HepG2 (cell line): ENCODE results near the gene TIMP3. TPM values are rescaled to one million over a fixed set of nuclear protein-coding genes. Genes with fewer than 3 reads are reported as not detected.
A peak's percentile ranks its signal among the peaks of the same experiment; 100 is the strongest.

ENCODE experiments used
- AHR ChIP-seq: IDR thresholded peaks from 2 replicates; pipeline ENCODE4 v1.6.1; 2018; ENCODE audit warnings: missing genetic modification reagents, missing compliant biosample characterization
- ARNT ChIP-seq: fragments of 450-650 bp; IDR thresholded peaks from 2 replicates; pipeline ENCODE4 v1.6.1; 2017
- CHCHD3 ChIP-seq: sonication (generic); formaldehyde crosslinking; IDR thresholded peaks from 2 replicates; pipeline ENCODE4 v1.8.0; 2022; ENCODE audit warnings: mild to moderate bottlenecking, missing genetic modification reagents, moderate library complexity
- CREM ChIP-seq, 2 experiments: sonication (generic) in 1 of 2; formaldehyde crosslinking in 1 of 2; IDR thresholded peaks; 2 replicates each; pipeline versions ENCODE4 v1.4.0 to v1.6.1; 2016 to 2020; ENCODE audit warnings: antibody characterized with exemption in 1 of 2, mild to moderate bottlenecking in 1 of 2, missing genetic modification reagents in 1 of 2
- ETV5 ChIP-seq: IDR thresholded peaks from 2 replicates; pipeline ENCODE4 v1.6.1; 2018; ENCODE audit warnings: missing biosample characterization, missing genetic modification reagents, inconsistent platforms, borderline replicate concordance
- HCFC1 ChIP-seq: fragments of 150-350 bp; IDR thresholded peaks from 2 replicates; pipeline ENCODE4 v1.6.1; 2014; ENCODE audit warnings: low read depth, low read length
- HES4 ChIP-seq: sonication (generic); formaldehyde crosslinking; IDR thresholded peaks from 2 replicates; pipeline ENCODE4 v1.9.0; 2021; ENCODE audit warnings: mild to moderate bottlenecking, missing genetic modification reagents, borderline replicate concordance
- MBD4 ChIP-seq: IDR thresholded peaks from 2 replicates; pipeline ENCODE4 v1.6.1; 2012; ENCODE audit warnings: low read length, inconsistent platforms, borderline replicate concordance
- MIER3 ChIP-seq: IDR thresholded peaks from 2 replicates; pipeline ENCODE4 v1.6.1; 2016; ENCODE audit warnings: missing compliant biosample characterization, borderline replicate concordance
- NCOA1 ChIP-seq: sonication (generic); formaldehyde crosslinking; IDR thresholded peaks from 2 replicates; pipeline ENCODE4 v1.9.0; 2021; ENCODE audit warnings: missing genetic modification reagents
- NCOA2 ChIP-seq: sonication (generic); formaldehyde crosslinking; IDR thresholded peaks from 2 replicates; pipeline ENCODE4 v1.8.0; 2022; ENCODE audit warnings: inconsistent platforms
- NFRKB ChIP-seq: fragments of 450-650 bp; IDR thresholded peaks from 2 replicates; pipeline ENCODE4 v1.6.1; 2017
- PAX8 ChIP-seq: sonication (generic); formaldehyde crosslinking; IDR thresholded peaks from 2 replicates; pipeline ENCODE4 v1.8.0; 2022; ENCODE audit warnings: mild to moderate bottlenecking, missing genetic modification reagents, borderline replicate concordance
- SMC3 ChIP-seq: IDR thresholded peaks from 2 replicates; pipeline ENCODE4 v1.6.1; 2011; ENCODE audit warnings: low read length, improper control_type of control experiment
- ZFP36 ChIP-seq: fragments of 150-350 bp; IDR thresholded peaks from 2 replicates; pipeline ENCODE4 v1.6.1; 2018; ENCODE audit warnings: borderline replicate concordance, low read length, low read depth; ENCODE audit not compliant: partially characterized antibody
- ZFY ChIP-seq: sonication (generic); formaldehyde crosslinking; IDR thresholded peaks from 2 replicates; pipeline ENCODE4 v1.4.0; 2020; ENCODE audit warnings: missing genetic modification reagents
- ZNF142 ChIP-seq: sonication (generic); formaldehyde crosslinking; IDR thresholded peaks from 2 replicates; pipeline ENCODE4 v1.4.0; 2020; ENCODE audit warnings: missing genetic modification reagents
- ZNF143 ChIP-seq: sonication (generic); formaldehyde crosslinking; IDR thresholded peaks from 2 replicates; pipeline ENCODE4 v1.4.0; 2020; ENCODE audit warnings: missing genetic modification reagents
- ZNF615 ChIP-seq: sonication (generic); formaldehyde crosslinking; IDR thresholded peaks from 2 replicates; pipeline ENCODE4 v1.5.0; 2020; ENCODE audit warnings: mild to moderate bottlenecking, missing genetic modification reagents, borderline replicate concordance
- ZNF629 ChIP-seq: sonication (generic); formaldehyde crosslinking; conservative IDR thresholded peaks from 2 replicates; pipeline ENCODE4 v1.5.0; 2020; ENCODE audit warnings: missing genetic modification reagents
- ZNF790 ChIP-seq: sonication (generic); formaldehyde crosslinking; IDR thresholded peaks from 2 replicates; pipeline ENCODE4 v1.8.0; 2022; ENCODE audit warnings: missing genetic modification reagents, mild to moderate bottlenecking, borderline replicate concordance
- ZNF850 ChIP-seq: sonication (generic); formaldehyde crosslinking; conservative IDR thresholded peaks from 2 replicates; pipeline ENCODE4 v1.9.0; 2021; ENCODE audit warnings: mild to moderate bottlenecking, missing genetic modification reagents
- ZNF878 ChIP-seq: sonication (generic); formaldehyde crosslinking; IDR thresholded peaks from 2 replicates; pipeline ENCODE4 v1.8.1; 2023; ENCODE audit warnings: mild to moderate bottlenecking, missing genetic modification reagents, moderate library complexity
- polyA plus RNA-seq, 8 experiments: library from polyadenylated mRNA; depleted of rRNA in 3 of 8; stranded (reverse) in 7 of 8; unstranded in 1 of 8; fragments of >200 nt; fragmentation: Illumina TruSeq in 4 of 8; extraction: Trizol in 4 of 8; gene quantifications; 2 replicates each; pipeline versions ENCODE4 v1.2.1 to v1.2.3, GENCODE V29; 2011 to 2016; ENCODE audit warnings: low read depth in 4 of 8, missing spikeins in 1 of 8, mixed read lengths in 1 of 8; ENCODE audit not compliant: insufficient read depth in 1 of 8
- total RNA-seq, 5 experiments: library from RNA; depleted of rRNA; stranded (reverse); fragments of >200 nt; fragmentation: Illumina TruSeq; extraction: Trizol; gene quantifications; 2 replicates each; pipeline ENCODE4 v1.2.3, GENCODE V29; 2016; ENCODE audit warnings: low read depth in 1 of 5
- TF ChIP-seq, protein P1 (sequence below): sonication (generic); formaldehyde crosslinking; IDR thresholded peaks from 2 replicates; pipeline ENCODE4 v1.4.0; 2020; ENCODE audit warnings: missing genetic modification reagents, borderline replicate concordance

Gene TIMP3
- total and polyA plus RNA-seq, 2 of the 13 experiments (the other 11 are each of a cell fraction or from before 2014, with no cell fraction given): 57.3 to 86.6 TPM

GRCh38 chr22:32904044-32904443 is 102.5 kb downstream of the TIMP3 start (continued):
- TF ChIP-seq CREM (IDR thresholded peaks at IDR 0.05) (peak; percentile 20; the same call in 1 of the 2 replicates), CREM (CRISPR knock-in tag; IDR thresholded peaks at IDR 0.05) (no peak), NCOA1 (no peak), CHCHD3 (CRISPR knock-in tag) (no peak), ZNF850 (CRISPR knock-in tag) (no peak), ZNF790 (no peak), NCOA2 (no peak), ETV5 (CRISPR knock-in tag) (no peak), ZNF629 (CRISPR knock-in tag) (no peak), MIER3 (CRISPR knock-in tag) (no peak), NFRKB (no peak), ZNF142 (CRISPR knock-in tag) (no peak), ARNT (no peak), ZNF143 (CRISPR knock-in tag) (peak; percentile 89), ZFP36 (no peak), HES4 (CRISPR knock-in tag) (no peak), MBD4 (no peak), ZNF615 (no peak), SMC3 (no peak), AHR (CRISPR knock-in tag) (no peak), ZFY (CRISPR knock-in tag) (peak; percentile 34; the same call in 1 of the 2 replicates), PAX8 (CRISPR knock-in tag) (no peak), HCFC1 (peak; percentile 74), ZNF878 (no peak)
- TF ChIP-seq, protein P1, sequence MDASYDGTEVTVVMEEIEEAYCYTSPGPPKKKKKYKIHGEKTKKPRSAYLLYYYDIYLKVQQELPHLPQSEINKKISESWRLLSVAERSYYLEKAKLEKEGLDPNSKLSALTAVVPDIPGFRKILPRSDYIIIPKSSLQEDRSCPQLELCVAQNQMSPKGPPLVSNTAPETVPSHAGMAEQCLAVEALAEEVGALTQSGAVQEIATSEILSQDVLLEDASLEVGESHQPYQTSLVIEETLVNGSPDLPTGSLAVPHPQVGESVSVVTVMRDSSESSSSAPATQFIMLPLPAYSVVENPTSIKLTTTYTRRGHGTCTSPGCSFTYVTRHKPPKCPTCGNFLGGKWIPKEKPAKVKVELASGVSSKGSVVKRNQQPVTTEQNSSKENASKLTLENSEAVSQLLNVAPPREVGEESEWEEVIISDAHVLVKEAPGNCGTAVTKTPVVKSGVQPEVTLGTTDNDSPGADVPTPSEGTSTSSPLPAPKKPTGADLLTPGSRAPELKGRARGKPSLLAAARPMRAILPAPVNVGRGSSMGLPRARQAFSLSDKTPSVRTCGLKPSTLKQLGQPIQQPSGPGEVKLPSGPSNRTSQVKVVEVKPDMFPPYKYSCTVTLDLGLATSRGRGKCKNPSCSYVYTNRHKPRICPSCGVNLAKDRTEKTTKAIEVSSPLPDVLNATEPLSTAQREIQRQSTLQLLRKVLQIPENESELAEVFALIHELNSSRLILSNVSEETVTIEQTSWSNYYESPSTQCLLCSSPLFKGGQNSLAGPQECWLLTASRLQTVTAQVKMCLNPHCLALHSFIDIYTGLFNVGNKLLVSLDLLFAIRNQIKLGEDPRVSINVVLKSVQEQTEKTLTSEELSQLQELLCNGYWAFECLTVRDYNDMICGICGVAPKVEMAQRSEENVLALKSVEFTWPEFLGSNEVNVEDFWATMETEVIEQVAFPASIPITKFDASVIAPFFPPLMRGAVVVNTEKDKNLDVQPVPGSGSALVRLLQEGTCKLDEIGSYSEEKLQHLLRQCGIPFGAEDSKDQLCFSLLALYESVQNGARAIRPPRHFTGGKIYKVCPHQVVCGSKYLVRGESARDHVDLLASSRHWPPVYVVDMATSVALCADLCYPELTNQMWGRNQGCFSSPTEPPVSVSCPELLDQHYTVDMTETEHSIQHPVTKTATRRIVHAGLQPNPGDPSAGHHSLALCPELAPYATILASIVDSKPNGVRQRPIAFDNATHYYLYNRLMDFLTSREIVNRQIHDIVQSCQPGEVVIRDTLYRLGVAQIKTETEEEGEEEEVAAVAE (CRISPR knock-in tag): no peak
